Neural progenitor cell (in vitro differentiated cells): ENCODE results near the gene CES5A.

Source experiments
- CTCF ChIP-seq: fragments of 200-600 bp; sonication (generic); IDR thresholded peaks from 2 replicates; pipeline ENCODE4 v1.5.1; 2017; ENCODE audit warnings: antibody characterized with exemption, mild to moderate bottlenecking
- EZH2phosphoT487 ChIP-seq: fragments of 200-600 bp; sonication (generic); IDR thresholded peaks from 2 replicates; pipeline ENCODE4 v1.6.1; 2017; ENCODE audit warnings: antibody characterized with exemption

GRCh38 chr16:55830658-55831294 is 44.4 kb downstream of the CES5A start:
- no peak for TF ChIP-seq CTCF
- TF ChIP-seq EZH2phosphoT487 = no peak
